SKM-1 treated with dmso at 0.1 percent for 144 hours (cell line): ENCODE measurements around the gene ITGA6.

ENCODE experiments used
- DNase-seq: peaks from one replicate; lab custom pipeline; 2025; ENCODE audit not compliant: unreplicated experiment; lab: John Stamatoyannopoulos, UW

Gene ITGA6

DNA sequence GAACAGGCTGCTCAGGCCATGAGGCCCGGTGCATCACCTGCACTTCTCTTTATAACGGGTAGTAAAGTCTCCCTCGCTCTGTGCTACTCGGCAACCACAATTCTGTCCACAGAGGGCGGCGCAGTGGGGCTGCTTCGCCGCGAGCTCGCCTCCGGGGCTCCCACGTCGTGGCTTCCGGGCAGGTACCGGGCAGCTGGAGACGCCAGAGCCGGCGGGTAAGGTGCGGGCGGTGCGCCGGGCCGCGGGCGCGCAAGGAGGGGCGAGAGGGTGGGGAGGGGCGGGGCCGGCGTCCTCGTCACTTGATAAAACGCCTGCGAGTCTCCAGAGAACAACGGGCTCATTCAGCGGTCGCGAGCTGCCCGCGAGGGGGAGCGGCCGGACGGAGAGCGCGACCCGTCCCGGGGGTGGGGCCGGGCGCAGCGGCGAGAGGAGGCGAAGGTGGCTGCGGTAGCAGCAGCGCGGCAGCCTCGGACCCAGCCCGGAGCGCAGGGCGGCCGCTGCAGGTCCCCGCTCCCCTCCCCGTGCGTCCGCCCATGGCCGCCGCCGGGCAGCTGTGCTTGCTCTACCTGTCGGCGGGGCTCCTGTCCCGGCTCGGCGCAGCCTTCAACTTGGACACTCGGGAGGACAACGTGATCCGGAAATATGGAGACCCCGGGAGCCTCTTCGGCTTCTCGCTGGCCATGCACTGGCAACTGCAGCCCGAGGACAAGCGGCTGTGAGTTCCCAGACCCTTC, at the start of gene ITGA6:
TSS of gene ITGA6 (plus strand) at position 331 of the 734 bp plus-strand sequence.
- peak; percentile 53 for DNase-seq

GRCh38 chr2:172380436-172381274, 46.7 kb upstream of the ITGA6 start:
- DNase-seq = peak; percentile 96

GRCh38 chr2:172381275-172382027, 45.9 kb upstream of the ITGA6 start:
- DNase-seq = peak; percentile 15

DNA sequence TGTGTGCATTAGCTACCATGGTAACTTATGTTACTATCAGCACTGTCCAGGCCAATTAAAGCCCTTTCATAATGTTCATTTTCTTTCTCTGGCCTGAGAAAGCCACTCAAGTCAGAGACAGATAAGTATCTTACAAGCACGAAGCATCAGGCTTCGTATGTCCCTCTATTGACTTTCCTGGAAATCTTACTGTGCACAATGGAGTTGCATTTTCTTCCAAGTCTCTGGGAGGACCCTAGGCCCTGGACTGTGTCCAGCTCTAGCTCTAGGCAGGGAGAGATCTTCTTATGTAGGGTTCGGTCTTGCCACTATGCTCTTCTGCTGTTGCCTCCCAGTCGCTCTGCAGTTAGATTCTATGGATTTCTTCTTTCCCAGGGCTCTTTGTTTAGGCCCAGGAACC, 40.0 kb upstream of the ITGA6 start:
- DNase-seq = no peak

DNA sequence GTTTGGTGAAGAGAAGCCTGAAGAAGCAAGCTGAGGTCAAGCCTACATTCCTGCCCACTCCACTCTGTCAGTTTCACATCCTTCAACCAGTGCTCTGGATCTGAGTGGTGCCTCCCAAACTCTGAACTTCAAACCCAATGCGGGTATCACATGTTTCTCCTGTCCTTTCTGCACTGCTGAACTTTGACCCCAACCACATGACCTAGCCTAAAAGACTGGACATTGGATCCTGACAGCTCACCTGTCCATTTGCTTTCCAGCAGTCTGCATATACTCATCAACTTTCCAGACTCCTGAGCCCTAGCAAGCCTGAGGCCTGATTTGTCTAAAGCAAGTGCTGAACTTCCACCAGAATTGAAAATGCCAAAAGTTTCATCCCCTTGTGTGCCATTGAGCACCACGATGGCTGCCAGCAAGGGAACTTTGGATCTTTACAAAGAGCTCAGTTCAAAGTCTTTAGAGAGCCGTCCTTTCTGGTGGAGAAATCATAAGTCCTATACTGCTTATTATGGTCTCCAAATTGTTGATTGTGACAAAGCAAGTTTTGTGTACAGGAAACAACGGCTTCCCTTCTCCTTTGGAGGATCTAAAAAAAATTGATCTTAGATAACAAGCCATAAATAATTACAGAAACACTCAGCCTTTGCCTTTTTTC, 37.6 kb upstream of the ITGA6 start:
- no peak for DNase-seq

GRCh38 chr2:172394002-172394401, 33.4 kb upstream of the ITGA6 start:
- DNase-seq = peak; percentile 60

GRCh38 chr2:172395503-172395902, 31.9 kb upstream of the ITGA6 start:
- peak; percentile 32 for DNase-seq

DNA sequence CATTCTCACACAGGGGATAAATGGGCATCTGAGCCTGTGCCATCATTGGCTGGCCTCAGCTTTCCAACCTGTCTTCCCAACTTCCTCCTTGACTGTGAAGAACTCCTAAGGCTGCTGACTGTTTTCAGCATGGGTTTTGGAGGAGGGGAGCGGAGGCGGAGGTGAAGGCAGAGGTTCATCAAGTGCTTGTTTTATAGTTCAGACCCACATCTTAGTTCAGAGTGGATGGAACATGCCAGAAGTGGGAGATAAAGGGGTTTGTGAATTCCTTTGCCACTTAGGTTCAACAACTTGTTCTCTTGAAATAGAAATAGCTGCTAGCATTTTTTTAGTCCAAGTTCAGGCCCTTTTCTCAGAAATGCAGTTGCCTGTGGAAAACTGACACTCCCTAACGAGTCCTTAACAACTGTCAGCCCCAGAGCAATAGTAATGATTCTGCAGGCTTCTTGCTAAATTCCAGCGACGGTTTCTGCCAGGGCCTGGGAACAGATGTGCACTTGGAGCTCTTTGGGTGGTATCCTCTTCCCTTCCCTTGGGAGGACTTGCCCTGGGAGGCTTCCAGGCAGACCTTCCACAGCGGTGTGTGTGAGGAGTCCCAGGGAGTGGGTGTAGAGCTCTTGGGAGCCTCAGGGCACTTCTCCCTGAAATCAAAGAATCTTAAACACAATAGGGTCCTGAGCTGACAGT, 30.1 kb upstream of the ITGA6 start:
- DNase-seq = no peak

- DNase-seq = no peak
These were observed 28.9 kb upstream of the ITGA6 start for GRCh38 chr2:172398440-172398839.

DNA sequence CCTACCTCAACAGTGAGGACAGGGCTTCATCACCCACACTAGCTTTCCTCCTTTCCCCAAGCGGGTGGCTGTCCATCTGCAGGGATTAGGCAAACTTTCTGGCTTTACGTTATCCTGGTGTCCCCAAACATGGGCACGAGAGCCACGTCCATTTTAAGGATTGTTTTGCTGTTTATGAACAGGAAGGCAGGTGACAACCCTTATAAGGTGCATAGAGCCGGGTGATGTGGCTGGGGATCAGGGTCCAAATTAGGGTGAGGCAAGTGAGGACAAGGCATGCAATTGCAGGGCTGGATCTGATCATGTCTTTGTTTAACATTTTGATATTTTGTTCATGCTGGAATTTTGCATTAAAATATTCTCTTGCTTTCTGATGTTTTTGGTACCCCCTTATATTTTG, 27.6 kb upstream of the ITGA6 start:
- DNase-seq = no peak

DNA sequence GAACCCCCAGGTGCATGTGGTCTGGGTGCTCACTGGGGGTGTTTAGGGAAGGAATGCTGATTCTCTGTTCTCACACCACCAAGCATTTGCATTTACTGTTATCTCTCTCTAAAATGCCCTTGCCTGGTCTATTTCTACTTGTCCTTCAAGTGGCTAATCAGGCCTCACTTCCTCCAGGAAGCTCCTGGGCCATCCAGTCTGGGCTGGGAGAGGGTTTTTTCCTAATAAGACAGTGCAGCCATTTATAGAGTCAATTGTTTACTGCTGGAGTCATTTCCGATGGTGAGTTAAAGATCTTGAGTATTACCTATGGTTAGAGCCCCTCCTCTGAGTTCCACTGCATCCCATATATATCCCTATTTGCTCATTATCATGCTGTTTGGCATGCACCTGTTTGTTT, 25.2 kb upstream of the ITGA6 start:
- DNase-seq = no peak

GRCh38 chr2:172403402-172403801, 24.0 kb upstream of the ITGA6 start:
- no peak for DNase-seq

GRCh38 chr2:172403881-172404468, 23.4 kb upstream of the ITGA6 start:
- DNase-seq = no peak

DNA sequence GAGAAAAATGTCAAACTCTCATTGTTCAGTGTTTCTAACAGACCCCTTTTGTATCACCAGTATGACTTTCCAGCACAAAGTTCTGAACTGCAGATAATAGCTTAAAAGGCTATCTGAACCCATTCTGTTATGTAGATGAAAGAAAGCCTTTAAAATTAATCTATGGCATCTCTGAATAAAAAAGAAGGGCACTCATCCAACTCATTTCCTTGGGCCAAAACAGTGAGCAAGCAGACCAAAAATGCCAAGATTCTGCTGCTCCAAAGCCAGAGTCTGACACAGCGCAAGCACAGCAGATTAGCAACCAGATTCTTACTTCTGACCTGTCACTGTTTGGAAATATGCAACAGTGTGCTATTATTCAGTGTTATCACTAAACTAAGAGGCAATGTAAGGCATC, 22.6 kb upstream of the ITGA6 start:
- no peak for DNase-seq

DNA sequence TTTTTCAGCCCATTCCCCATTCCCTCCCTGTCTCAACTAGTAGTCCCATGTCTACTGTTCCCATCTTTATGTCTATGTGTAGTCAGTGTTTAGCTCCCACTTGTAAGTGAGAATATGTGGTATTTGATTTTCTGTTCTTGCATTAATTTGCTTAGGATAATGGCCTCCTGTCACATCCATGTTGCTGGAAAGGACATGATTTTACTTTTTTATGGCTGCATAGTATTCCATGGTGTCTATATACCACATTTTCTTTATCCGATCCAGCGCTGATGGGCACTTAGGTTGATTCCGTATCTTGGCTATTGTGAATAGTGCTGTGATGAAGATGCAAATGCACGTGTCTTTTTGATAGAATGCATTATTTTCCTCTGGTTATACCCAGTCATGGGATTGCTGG, 21.7 kb upstream of the ITGA6 start:
- no peak for DNase-seq

- DNase-seq = no peak
These were observed 19.1 kb upstream of the ITGA6 start for GRCh38 chr2:172408143-172408766.

DNA sequence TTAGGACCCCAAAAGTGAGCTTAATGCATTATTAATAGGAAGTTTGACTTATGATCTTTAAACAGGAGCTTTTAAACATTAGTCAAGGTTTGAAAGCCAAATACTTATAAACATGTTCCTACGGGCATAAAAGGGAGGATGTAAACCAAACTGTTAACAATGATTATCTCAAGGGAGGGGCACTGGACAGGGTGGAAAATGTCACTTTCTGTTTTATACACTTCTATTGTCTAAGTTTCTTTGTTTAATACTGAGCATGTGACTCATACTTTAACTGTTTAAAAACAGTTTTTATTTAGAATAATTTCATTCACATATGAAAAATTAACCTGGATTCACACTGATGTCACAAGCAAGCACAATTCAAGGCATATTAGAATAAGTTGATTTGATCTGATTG, 18.3 kb upstream of the ITGA6 start:
- DNase-seq = no peak

DNA sequence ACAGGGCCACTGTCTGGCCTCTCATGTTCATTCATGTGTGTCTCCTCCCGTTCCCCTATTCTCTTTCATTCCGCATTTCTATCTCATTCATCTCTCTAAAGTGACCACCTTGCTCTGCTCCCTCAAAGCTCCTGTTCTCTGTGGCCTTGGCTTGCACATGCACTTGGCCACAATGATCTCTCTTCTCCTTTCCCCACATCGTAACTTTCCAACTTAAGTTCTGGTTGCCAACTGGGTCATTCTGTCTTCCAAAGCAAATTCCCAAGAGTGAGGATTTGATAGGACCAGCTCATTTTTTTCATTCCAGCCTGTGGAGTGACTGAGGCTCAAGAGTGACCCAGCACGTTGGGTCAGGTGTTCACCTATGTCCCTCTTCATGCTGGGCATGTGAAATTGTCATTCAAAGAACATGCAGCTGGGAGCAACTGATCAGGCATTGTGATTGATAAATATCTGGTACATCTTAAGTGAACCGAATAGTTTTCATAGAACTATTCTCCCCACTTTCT, 14.3 kb upstream of the ITGA6 start:
- no peak for DNase-seq

DNA sequence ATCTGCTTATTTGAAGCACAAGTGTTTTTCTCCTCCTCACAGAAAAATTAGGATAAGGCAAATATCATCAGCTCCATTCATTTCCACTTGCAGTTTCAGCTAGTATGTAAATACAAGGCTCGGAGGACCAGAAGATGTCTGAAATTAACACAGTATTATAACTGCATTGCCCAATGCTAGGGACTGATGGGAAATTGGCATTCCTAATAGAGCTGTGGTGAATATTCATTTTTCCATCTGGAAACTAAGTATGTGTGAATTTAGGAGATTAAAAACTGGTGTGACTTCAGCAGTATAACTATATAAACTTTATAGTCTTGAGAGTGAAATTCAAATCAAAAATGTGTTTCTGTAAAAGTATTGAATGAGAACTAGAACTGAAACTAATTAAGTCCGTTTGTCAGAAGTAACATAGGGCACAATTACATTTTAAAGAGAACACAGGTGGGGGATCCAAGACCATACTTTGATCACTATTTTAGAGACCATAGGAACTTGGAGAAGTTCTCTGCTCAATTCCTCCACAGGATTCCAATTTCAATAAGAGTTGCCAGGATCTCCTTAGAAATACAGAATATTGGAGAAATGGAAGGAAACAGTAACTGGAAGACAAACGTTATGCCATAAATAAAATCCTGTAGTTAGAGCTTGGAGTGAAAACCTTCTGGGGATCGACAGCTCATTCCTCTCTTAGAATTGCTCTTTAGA, 12.1 kb upstream of the ITGA6 start:
- no peak for DNase-seq
